ENCODE data around the gene RAB3GAP1.
"Not testable (repeated sequence)": the region's sequence is repeated elsewhere in the genome, so short reads cannot be mapped to it uniquely, and the experiment has no call there.

The RAB3GAP1 gene

GRCh38 chr2:135052042-135052876, at the start of gene RAB3GAP1:
Gene RAB3GAP1 (plus strand): TSS chr2:135052292. CDS start chr2:135052308, 16 bp downstream.
- no peak for TF ChIP-seq ZNF274 (IDR thresholded peaks at IDR 0.05; ENCODE audit: low read depth, low read length)

GRCh38 chr2:135002836-135003235, 49.3 kb upstream of the RAB3GAP1 start:
- H3K4me3 ChIP-seq (ENCODE audit: low read length): no peak overlapping the region
- no peak for TF ChIP-seq ZNF274 (IDR thresholded peaks at IDR 0.05; ENCODE audit: low read depth, low read length)

More at GRCh38 chr2:135052042-135052876, at the start of gene RAB3GAP1:
- H3K4me3 ChIP-seq (ENCODE audit: low read length): peak within 1 kb of the TSS; percentile 85

- H3K4me3 ChIP-seq (ENCODE audit: low read length): no peak overlapping the region
- no peak for TF ChIP-seq ZNF274 (IDR thresholded peaks at IDR 0.05; ENCODE audit: low read depth, low read length)
Measured at GRCh38 chr2:135004005-135004746, 47.9 kb upstream of the RAB3GAP1 start.

GRCh38 chr2:135005753-135006152, 46.3 kb upstream of the RAB3GAP1 start:
- no peak for TF ChIP-seq ZNF274 (IDR thresholded peaks at IDR 0.05; ENCODE audit: low read depth, low read length)
- H3K4me3 ChIP-seq (ENCODE audit: low read length): no peak overlapping the region

- no peak overlapping the region for H3K4me3 ChIP-seq (ENCODE audit: low read length)
- no peak for TF ChIP-seq ZNF274 (IDR thresholded peaks at IDR 0.05; ENCODE audit: low read depth, low read length)
Measured at GRCh38 chr2:135009339-135009738, 42.8 kb upstream of the RAB3GAP1 start.

GRCh38 chr2:135010200-135010942, 41.7 kb upstream of the RAB3GAP1 start:
- no peak overlapping the region for H3K4me3 ChIP-seq (ENCODE audit: low read length)
- TF ChIP-seq ZNF274 (IDR thresholded peaks at IDR 0.05; ENCODE audit: low read depth, low read length): no peak

GRCh38 chr2:135011633-135012032, 40.5 kb upstream of the RAB3GAP1 start:
- no peak overlapping the region for H3K4me3 ChIP-seq (ENCODE audit: low read length)
- no peak for TF ChIP-seq ZNF274 (IDR thresholded peaks at IDR 0.05; ENCODE audit: low read depth, low read length)

- TF ChIP-seq ZNF274 (IDR thresholded peaks at IDR 0.05; ENCODE audit: low read depth, low read length): no peak
- no peak overlapping the region for H3K4me3 ChIP-seq (ENCODE audit: low read length)
Measured at GRCh38 chr2:135021618-135022017, 30.5 kb upstream of the RAB3GAP1 start.

GRCh38 chr2:135022952-135023880, 28.9 kb upstream of the RAB3GAP1 start:
- no peak overlapping the region for H3K4me3 ChIP-seq (ENCODE audit: low read length)
- TF ChIP-seq ZNF274 (IDR thresholded peaks at IDR 0.05; ENCODE audit: low read depth, low read length): no peak

GRCh38 chr2:135023886-135024485, 28.1 kb upstream of the RAB3GAP1 start:
- no peak for TF ChIP-seq ZNF274 (IDR thresholded peaks at IDR 0.05; ENCODE audit: low read depth, low read length)
- H3K4me3 ChIP-seq (ENCODE audit: low read length): no peak overlapping the region

- H3K4me3 ChIP-seq (ENCODE audit: low read length): no peak overlapping the region
- no peak for TF ChIP-seq ZNF274 (IDR thresholded peaks at IDR 0.05; ENCODE audit: low read depth, low read length)
Measured at GRCh38 chr2:135029481-135030134, 22.5 kb upstream of the RAB3GAP1 start.

- TF ChIP-seq ZNF274 (IDR thresholded peaks at IDR 0.05; ENCODE audit: low read depth, low read length): no peak
- no peak overlapping the region for H3K4me3 ChIP-seq (ENCODE audit: low read length)
Measured at GRCh38 chr2:135030826-135031225, 21.3 kb upstream of the RAB3GAP1 start.

- H3K4me3 ChIP-seq (ENCODE audit: low read length): not testable (repeated sequence)
Measured at GRCh38 chr2:135033216-135033615, 18.9 kb upstream of the RAB3GAP1 start.

Measured in GM08714 (cell line).